Panc1 (cell line): ENCODE results near the gene TPP1. TPM values are rescaled to one million over a fixed set of nuclear protein-coding genes. Genes with fewer than 3 reads are reported as not detected.

Source experiments
- ATAC-seq: fragments of 200-7000 bp; cut with Tn5 transposase; 2 replicates; pipeline ENCODE4 v1.9.1; 2020; ENCODE audit warnings: mild to moderate bottlenecking, moderate library complexity
- BruUV-seq: library from RNA; stranded (reverse); fragments of 400-500 nt; replicated peaks from 2 replicates; lab custom pipeline; 2021; lab: Mats Ljungman, UMichigan
- CTCF ChIA-PET: fragments of 300-600 bp; sonication (Branson Sonifier 250); formaldehyde crosslinking; loops from one replicate; lab custom pipeline; 2022; ENCODE audit warnings: antibody characterized with exemption; lab: Charles Lee
- POLR2A ChIA-PET: fragments of 300-600 bp; sonication (Branson Sonifier 250); formaldehyde crosslinking; loops from one replicate; lab custom pipeline; 2022; ENCODE audit warnings: antibody characterized with exemption; lab: Charles Lee
- DNase-seq: peaks from one replicate; pipeline ENCODE4 v3.0.0-alpha.2; 2010; ENCODE audit warnings: low read depth, low spot score
- H3K27ac ChIP-seq: 2 replicates; pipeline ENCODE4 v1.5.1; 2011; ENCODE audit warnings: mild to moderate bottlenecking, low read length, inconsistent platforms
- H3K27me3 ChIP-seq: fragments of 200-500 bp; sonication (Bioruptor generic); 2 replicates; pipeline ENCODE4 v1.6.0; 2014; ENCODE audit warnings: low read length, inconsistent platforms; ENCODE audit not compliant: control insufficient read depth, insufficient read depth
- H3K36me3 ChIP-seq: fragments of 200-500 bp; sonication (Bioruptor generic); 2 replicates; pipeline ENCODE4 v1.5.1; 2014; ENCODE audit warnings: inconsistent platforms, mild to moderate bottlenecking, low read length, moderate library complexity; ENCODE audit not compliant: control insufficient read depth, insufficient read depth
- H3K4me1 ChIP-seq: 2 replicates; pipeline ENCODE4 v1.5.1; 2011; ENCODE audit warnings: inconsistent platforms, mild to moderate bottlenecking, low read length, moderate library complexity; ENCODE audit not compliant: control insufficient read depth, insufficient read depth
- H3K4me3 ChIP-seq, 2 experiments: 2 replicates each; pipeline ENCODE4 v1.5.1; 2011 to 2012; ENCODE audit warnings: low read depth in 2 of 2, low read length in 2 of 2, mild to moderate bottlenecking in 2 of 2, inconsistent platforms in 1 of 2, moderate library complexity in 1 of 2
- H3K9me3 ChIP-seq: fragments of 200-500 bp; sonication (Bioruptor generic); 2 replicates; pipeline ENCODE4 v1.5.1; 2014; ENCODE audit warnings: low read depth, mild to moderate bottlenecking, inconsistent platforms, low read length, moderate library complexity; ENCODE audit not compliant: control insufficient read depth, insufficient read depth
- POLR2AphosphoS5 ChIP-seq: IDR thresholded peaks from 2 replicates; pipeline ENCODE4 v1.6.1; 2012; ENCODE audit warnings: mild to moderate bottlenecking, low read depth, low read length, moderate library complexity
- REST ChIP-seq, 2 experiments: IDR thresholded peaks; 2 replicates each; pipeline ENCODE4 v1.6.1; 2011 to 2012; ENCODE audit warnings: low read depth in 2 of 2, control low read depth in 1 of 2, low read length in 1 of 2, mild to moderate bottlenecking in 1 of 2, moderate library complexity in 1 of 2; ENCODE audit not compliant: insufficient read depth in 1 of 2
- SIN3A ChIP-seq: IDR thresholded peaks from 2 replicates; pipeline ENCODE4 v1.6.1; 2012; ENCODE audit warnings: low read depth, mild to moderate bottlenecking, low read length, moderate library complexity, borderline replicate concordance; ENCODE audit not compliant: insufficient read depth
- TCF7L2 ChIP-seq: IDR thresholded peaks from 2 replicates; pipeline ENCODE4 v1.6.1; 2011; ENCODE audit warnings: mild to moderate bottlenecking, low read depth, low read length, inconsistent platforms
- in situ Hi-C: cut with HindIII; loops from 2 replicates; pipeline ENCODE4 v1.10.0; 2016; ENCODE audit warnings: low sequenced_read_pairs, low pct_unique_long_range_greater_than_20kb
- intact Hi-C: fragments of 100-400 bp; cut with micrococcal nuclease; formaldehyde crosslinking; loops from one replicate; pipeline ENCODE4 v1.10.0; 2022; ENCODE audit not compliant: unreplicated experiment
- total RNA-seq: library from RNA; stranded (reverse); gene quantifications from one replicate; pipeline ENCODE4 v1.2.1, GENCODE V29; 2021; ENCODE audit not compliant: unreplicated experiment
- TF ChIP-seq, protein P1 (sequence below): fragments of 450-650 bp; IDR thresholded peaks from 2 replicates; pipeline ENCODE4 v1.5.1; 2017; ENCODE audit warnings: mild to moderate bottlenecking

Gene TPP1
- total RNA-seq, 1 experiment from 2014 or later, result 200 TPM

DNA sequence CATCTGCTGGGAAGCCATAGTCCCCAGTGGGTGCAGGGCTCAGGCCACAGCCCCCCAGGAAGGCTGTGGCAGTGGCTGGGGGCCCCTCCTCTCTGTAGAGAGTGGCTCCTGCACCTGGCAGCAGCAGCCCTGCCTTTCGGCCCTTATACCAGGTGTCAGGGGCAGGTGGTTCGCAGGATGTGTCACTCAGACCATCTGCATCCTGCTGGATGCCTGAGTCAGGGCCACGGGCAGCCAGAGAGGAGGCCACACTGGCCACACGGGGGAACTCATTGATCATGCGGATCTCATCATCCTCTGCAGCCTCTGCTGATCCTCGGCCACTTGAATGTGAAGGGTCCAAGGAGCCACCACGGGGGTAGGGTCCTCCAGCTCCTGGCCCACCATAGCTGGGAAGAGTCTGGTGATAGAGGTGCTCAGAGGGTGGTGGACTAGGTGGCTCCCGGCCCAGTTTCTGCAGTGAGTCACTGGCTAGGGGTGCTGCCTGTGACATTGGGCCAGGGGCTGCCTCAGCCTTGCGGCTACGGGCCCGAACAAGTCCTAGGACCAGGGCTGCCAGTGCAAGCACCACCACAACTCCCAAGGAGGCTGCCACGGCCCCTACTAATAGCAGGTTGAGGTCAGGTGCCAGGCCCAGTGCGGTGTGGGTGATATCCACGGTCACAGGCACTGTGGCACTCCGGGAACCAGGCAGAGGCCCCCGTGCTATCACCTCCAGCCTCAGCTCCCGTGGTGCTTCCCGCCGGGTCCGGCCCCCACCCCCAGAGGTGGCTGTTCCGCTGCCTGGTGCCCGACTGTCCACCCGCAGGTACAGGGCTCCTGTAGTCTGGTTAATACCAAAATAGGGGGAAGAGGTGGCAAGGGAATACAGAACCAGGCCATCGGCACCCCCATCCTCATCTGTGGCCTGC is 3.3 kb upstream of the TPP1 start:
- Histone ChIP-seq H3K27ac (no peak overlapping the region), H3K36me3 (no peaks in the 10 kb centered on the region), H3K9me3 (no peaks in the 10 kb centered on the region), H3K4me1 (peaks cover 12% of the 10 kb centered on the region), H3K4me3 (no peak overlapping the region), H3K27me3 (no peaks in the 10 kb centered on the region)
- intact Hi-C loops (no loop called here), in situ Hi-C loops (no loop called here)
- ChIA-PET CTCF (no interaction called here), POLR2A (no interaction called here)
- TF ChIP-seq SIN3A (no peak), REST (IDR thresholded peaks at IDR 0.05; ENCODE audit: insufficient read depth in 1 of 2, low read depth in 2 of 2, low read length in 1 of 2) (no peak), TCF7L2 (no peak)
- TF ChIP-seq, protein P1, sequence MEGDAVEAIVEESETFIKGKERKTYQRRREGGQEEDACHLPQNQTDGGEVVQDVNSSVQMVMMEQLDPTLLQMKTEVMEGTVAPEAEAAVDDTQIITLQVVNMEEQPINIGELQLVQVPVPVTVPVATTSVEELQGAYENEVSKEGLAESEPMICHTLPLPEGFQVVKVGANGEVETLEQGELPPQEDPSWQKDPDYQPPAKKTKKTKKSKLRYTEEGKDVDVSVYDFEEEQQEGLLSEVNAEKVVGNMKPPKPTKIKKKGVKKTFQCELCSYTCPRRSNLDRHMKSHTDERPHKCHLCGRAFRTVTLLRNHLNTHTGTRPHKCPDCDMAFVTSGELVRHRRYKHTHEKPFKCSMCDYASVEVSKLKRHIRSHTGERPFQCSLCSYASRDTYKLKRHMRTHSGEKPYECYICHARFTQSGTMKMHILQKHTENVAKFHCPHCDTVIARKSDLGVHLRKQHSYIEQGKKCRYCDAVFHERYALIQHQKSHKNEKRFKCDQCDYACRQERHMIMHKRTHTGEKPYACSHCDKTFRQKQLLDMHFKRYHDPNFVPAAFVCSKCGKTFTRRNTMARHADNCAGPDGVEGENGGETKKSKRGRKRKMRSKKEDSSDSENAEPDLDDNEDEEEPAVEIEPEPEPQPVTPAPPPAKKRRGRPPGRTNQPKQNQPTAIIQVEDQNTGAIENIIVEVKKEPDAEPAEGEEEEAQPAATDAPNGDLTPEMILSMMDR, result no peak
- ATAC-seq (no peak), DNase-seq (no peak)
- no TSS peak for BruUV-seq

GRCh38 chr11:6621711-6622211 is 2.5 kb upstream of the TPP1 start:
- DNase-seq, result no peak
- ChIA-PET POLR2A (no interaction called here), CTCF (interaction anchor here (0.6 kb wide), 1 partner anchor 52 kb away, joined by 5 read pairs; no protein-coding TSS in a partner anchor)
- H3K4me3 ChIP-seq, result no peak overlapping the region
- H3K27ac ChIP-seq, result no peak overlapping the region
- peaks cover 13% of the 10 kb centered on the region for H3K4me1 ChIP-seq
- intact Hi-C loops, result no loop called here
- BruUV-seq, result no TSS peak
- no peak for ATAC-seq
- no peaks in the 10 kb centered on the region for H3K27me3 ChIP-seq
- in situ Hi-C loops, result no loop called here
- H3K36me3 ChIP-seq, result no peaks in the 10 kb centered on the region
- no peaks in the 10 kb centered on the region for H3K9me3 ChIP-seq
- no peak for TF ChIP-seq REST (IDR thresholded peaks at IDR 0.05; ENCODE audit: insufficient read depth in 1 of 2, low read depth in 2 of 2, low read length in 1 of 2)
- TF ChIP-seq TCF7L2, result no peak
- TF ChIP-seq, protein P1, result no peak
- no peak for TF ChIP-seq SIN3A
- TF ChIP-seq POLR2AphosphoS5, result no peak
